ENCODE measurements around the gene YJU2.
A peak's percentile ranks its signal among the peaks of the same experiment; 100 is the strongest.

YJU2 gene

DNA sequence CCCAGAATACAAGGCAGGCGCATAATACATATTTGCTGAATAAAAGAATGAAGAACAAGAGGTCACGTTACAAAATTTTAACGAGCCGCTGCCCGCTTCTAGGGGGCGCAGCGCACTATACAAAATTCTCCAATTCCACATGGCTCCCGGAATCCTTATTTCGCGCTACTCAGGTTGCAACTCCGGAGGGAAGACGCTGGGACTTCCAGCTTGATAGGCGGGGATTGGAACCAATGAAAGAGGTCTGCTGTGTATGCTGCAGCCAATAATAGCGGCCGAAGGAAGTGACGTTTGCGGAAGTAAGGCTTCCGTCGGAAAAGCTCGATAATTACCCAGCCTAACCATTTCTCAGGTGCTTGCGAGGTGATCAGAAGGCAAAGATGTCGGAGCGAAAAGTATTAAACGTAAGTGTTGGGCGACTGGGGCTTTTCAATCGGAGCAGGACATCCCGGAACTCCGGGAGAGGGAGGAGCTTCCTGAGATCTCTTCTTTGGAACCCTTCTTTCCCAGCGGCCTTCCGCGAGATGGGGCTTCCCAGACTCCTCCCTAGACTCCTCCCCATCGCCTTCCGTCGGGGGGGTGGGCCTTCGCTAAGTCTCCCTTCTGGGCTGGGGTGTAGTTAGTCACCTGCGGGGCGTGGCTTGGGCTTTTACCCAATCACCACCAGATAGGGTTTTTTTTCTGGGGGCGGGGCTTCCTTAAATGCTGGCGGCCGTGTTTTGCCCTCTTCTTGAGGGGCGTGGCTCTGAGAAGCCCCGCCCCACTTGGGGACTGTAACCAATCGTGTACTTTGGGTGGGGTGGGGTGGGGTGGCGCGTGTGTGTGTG lies at the start of gene YJU2:
TSS of gene YJU2 (plus strand) at position 314 of the 827 bp plus-strand sequence. CDS start at position 381, 67 bp downstream.
- in situ Hi-C loops (cut with MboI; ENCODE audit: low pct_unique_long_range_greater_than_20kb, low sequenced_read_pairs, unreplicated experiment) = no loop called here
- TF ChIP-seq, protein P1, sequence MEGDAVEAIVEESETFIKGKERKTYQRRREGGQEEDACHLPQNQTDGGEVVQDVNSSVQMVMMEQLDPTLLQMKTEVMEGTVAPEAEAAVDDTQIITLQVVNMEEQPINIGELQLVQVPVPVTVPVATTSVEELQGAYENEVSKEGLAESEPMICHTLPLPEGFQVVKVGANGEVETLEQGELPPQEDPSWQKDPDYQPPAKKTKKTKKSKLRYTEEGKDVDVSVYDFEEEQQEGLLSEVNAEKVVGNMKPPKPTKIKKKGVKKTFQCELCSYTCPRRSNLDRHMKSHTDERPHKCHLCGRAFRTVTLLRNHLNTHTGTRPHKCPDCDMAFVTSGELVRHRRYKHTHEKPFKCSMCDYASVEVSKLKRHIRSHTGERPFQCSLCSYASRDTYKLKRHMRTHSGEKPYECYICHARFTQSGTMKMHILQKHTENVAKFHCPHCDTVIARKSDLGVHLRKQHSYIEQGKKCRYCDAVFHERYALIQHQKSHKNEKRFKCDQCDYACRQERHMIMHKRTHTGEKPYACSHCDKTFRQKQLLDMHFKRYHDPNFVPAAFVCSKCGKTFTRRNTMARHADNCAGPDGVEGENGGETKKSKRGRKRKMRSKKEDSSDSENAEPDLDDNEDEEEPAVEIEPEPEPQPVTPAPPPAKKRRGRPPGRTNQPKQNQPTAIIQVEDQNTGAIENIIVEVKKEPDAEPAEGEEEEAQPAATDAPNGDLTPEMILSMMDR (IDR thresholded peaks at IDR 0.05; ENCODE audit: extremely low read depth, insufficient read depth, missing control alignments) = peak; percentile 56
- DNase-seq (ENCODE audit: low spot score) = peak; percentile 100

DNA sequence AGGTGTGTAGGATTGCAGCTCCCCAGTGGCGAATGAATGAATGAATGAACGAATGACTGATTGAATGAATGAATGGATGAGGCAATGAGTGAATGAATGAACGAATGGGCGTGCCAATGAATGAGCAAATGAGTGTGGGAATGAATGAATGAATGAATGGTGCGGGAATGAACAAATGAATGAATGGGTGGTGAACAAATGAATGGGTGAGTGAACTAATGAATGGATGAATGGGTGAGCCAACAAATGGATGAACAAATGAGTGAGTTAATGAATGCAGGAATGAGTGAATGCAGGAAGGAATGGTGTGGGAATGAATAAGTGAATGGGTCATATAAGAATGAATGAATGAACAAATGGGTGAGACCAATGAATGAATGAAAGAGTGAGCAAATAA lies 49.7 kb upstream of the YJU2 start:
- in situ Hi-C loops (cut with MboI; ENCODE audit: low pct_unique_long_range_greater_than_20kb, low sequenced_read_pairs, unreplicated experiment) = no loop called here
- DNase-seq (ENCODE audit: low spot score) = no peak
- TF ChIP-seq, protein P1 (IDR thresholded peaks at IDR 0.05; ENCODE audit: extremely low read depth, insufficient read depth, missing control alignments) = no peak

DNA sequence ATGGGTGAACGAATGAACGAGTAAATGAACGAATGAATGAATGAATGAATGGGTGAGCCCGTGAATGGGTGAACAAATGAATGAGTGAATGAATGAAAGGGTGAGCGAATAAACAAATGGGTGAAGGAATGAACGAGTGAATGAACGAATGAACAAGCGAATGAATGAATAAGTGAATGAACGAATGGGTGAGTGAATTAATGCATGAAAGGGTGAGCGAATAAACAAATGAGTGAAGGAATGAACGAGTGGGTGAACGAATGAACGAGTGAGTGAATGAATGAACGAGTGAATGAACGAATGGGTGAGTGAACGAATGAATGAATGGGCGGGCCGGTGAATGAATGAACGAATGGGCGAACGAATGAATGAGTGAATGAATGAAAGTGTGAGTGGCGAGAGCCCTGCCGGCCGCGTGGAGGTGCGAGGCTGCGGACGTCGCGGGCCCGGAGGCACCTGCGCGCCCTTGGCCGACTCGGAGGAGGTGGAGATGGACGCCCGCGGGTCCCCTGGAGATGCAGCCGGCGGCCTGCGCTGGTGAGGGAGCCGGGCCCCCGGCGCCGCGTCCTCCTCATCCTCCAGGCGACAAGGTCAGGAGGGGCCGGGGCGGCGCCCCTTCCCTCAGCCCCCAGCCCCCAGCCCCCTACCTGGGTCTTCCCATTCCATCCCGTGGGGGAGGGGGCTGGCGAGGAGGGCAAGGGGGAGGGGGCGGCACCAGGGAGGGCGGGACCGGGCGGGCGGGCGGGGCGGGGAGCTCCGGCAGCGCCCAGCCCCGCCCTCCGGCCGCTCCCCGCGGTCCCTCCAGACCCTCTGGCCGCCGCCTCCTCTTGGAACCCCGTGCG lies 49.0 kb upstream of the YJU2 start:
- in situ Hi-C loops (cut with MboI; ENCODE audit: low pct_unique_long_range_greater_than_20kb, low sequenced_read_pairs, unreplicated experiment) = no loop called here
- TF ChIP-seq, protein P1 (IDR thresholded peaks at IDR 0.05; ENCODE audit: extremely low read depth, insufficient read depth, missing control alignments) = no peak
- DNase-seq (ENCODE audit: low spot score) = peak; percentile 66

DNA sequence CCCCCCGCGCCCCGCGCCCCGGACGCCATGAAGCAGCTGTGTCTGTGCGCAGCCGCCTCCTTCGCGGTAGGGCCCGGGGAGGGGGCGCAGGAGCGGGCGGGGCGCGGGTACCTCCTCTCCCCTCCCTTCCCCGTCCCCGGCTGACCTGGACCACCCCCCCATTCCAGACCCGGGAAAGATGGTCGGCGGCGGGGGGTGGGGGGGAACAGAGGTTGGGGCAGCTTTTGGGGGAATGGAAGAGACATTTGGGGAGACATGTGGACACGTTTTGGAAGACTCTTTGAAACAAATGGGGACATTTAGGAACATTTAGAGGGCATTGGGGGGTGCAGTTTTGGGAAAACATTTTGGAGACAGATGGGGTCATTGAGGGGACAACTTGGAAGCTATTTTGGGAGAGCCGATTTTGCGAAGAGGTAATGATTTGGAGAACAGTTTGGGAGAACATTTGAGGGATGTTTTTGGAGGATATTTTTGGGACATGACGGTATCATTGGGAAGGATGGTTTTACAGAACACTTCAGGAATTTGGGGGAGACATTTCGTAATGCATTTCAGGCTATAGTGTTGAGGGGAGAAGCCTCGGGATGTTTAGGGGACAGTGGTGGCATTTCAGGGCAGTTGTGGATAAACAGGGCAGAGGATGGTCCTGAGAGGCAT lies 48.3 kb upstream of the YJU2 start:
- TF ChIP-seq, protein P1 (IDR thresholded peaks at IDR 0.05; ENCODE audit: extremely low read depth, insufficient read depth, missing control alignments) = no peak
- in situ Hi-C loops (cut with MboI; ENCODE audit: low pct_unique_long_range_greater_than_20kb, low sequenced_read_pairs, unreplicated experiment) = no loop called here
- no peak for DNase-seq (ENCODE audit: low spot score)

DNA sequence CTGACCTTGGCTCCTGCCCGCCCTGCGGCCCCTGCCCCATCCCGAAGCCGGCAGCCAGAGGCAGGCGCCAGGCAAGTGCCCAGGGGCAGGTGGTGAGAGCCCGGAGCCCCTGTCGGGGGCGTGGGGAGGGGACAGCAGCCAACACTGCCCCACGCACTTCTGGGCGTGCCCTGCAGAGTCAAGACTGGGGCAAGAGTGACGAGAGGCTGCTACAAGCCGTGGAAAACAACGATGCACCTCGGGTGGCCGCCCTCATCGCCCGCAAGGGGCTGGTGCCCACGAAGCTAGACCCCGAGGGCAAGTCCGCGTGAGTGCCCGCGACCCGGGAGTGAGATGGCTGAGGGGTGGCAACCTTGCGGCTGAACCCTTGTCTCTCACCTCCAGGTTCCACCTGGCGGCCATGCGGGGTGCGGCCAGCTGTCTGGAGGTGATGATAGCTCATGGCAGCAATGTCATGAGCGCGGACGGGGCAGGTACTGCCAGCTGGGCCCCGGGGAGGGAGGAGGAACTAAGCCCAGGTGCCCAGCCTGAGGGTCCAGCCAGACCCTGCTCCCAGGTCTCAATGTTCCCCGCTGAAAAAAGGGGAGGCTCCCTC lies 47.1 kb upstream of the YJU2 start:
- no peak for DNase-seq (ENCODE audit: low spot score)
- in situ Hi-C loops (cut with MboI; ENCODE audit: low pct_unique_long_range_greater_than_20kb, low sequenced_read_pairs, unreplicated experiment) = no loop called here
- TF ChIP-seq, protein P1 (IDR thresholded peaks at IDR 0.05; ENCODE audit: extremely low read depth, insufficient read depth, missing control alignments) = no peak
